Keratinocyte (primary cell): ENCODE results near the gene CDC14A. TPM values are rescaled to one million over a fixed set of nuclear protein-coding genes. Genes with fewer than 3 reads are reported as not detected.
A peak's percentile ranks its signal among the peaks of the same experiment; 100 is the strongest.

ENCODE experiments used
- DNase-seq: peaks from one replicate; pipeline ENCODE4 v3.0.0-alpha.2; 2011; ENCODE audit warnings: low read depth, missing footprints, low spot score
- FAIRE-seq: peaks from 2 replicates; lab custom pipeline; 2011; peaks lifted over from hg19 to GRCh38; lab: Jason Lieb, UNC
- H2AFZ ChIP-seq: 2 replicates; pipeline ENCODE4 v1.6.0; 2012; ENCODE audit warnings: low read length, control low read depth, inconsistent platforms; ENCODE audit not compliant: control insufficient read depth
- H3K27ac ChIP-seq: 2 replicates; pipeline ENCODE4 v1.5.1; 2011; ENCODE audit warnings: low read length; ENCODE audit not compliant: control insufficient read depth, insufficient read depth
- H3K27me3 ChIP-seq: 3 replicates; pipeline ENCODE4 v1.6.0; 2011; ENCODE audit warnings: low read length; ENCODE audit not compliant: control insufficient read depth, insufficient read depth; ENCODE audit errors: extremely low read depth
- H3K36me3 ChIP-seq, 2 experiments: 2 replicates in 1 of 2; 3 replicates in 1 of 2; pipeline ENCODE4 v1.5.1; 2011; ENCODE audit warnings: low read length in 2 of 2, mild to moderate bottlenecking in 1 of 2; ENCODE audit not compliant: control insufficient read depth in 2 of 2, insufficient read depth in 2 of 2; ENCODE audit errors: extremely low read depth in 1 of 2
- H3K4me1 ChIP-seq: 3 replicates; pipeline ENCODE4 v1.5.1; 2011; ENCODE audit warnings: low read length; ENCODE audit not compliant: control insufficient read depth, insufficient read depth; ENCODE audit errors: extremely low read depth
- H3K4me2 ChIP-seq: 3 replicates; pipeline ENCODE4 v1.6.0; 2011; ENCODE audit warnings: low read depth, low read length; ENCODE audit not compliant: control insufficient read depth, insufficient read depth; ENCODE audit errors: extremely low read depth
- H3K4me3 ChIP-seq, 3 experiments: fragments of 200-600 bp in 1 of 3; sonication (generic) in 1 of 3; 2 replicates in 2 of 3; 3 replicates in 1 of 3; pipeline ENCODE4 v1.5.1; 2011 to 2016; ENCODE audit warnings: low read length in 3 of 3, mild to moderate bottlenecking in 3 of 3, control low read depth in 2 of 3, inconsistent platforms in 1 of 3, low read depth in 1 of 3, mixed read lengths in 1 of 3, mixed run types in 1 of 3, moderate library complexity in 1 of 3; ENCODE audit not compliant: control insufficient read depth in 2 of 3, insufficient read depth in 2 of 3; ENCODE audit errors: extremely low read depth in 1 of 3
- H3K79me2 ChIP-seq: 2 replicates; pipeline ENCODE4 v1.6.0; 2012; ENCODE audit warnings: low read length; ENCODE audit not compliant: control insufficient read depth, insufficient read depth
- H3K9ac ChIP-seq: 3 replicates; pipeline ENCODE4 v1.6.0; 2011; ENCODE audit warnings: low read length; ENCODE audit not compliant: control insufficient read depth, insufficient read depth; ENCODE audit errors: extremely low read depth
- H3K9me1 ChIP-seq: 3 replicates; pipeline ENCODE4 v1.6.0; 2011; ENCODE audit warnings: low read length; ENCODE audit not compliant: control insufficient read depth, insufficient read depth; ENCODE audit errors: extremely low read depth
- H3K9me3 ChIP-seq: 2 replicates; pipeline ENCODE4 v1.5.1; 2012; ENCODE audit warnings: low read depth, low read length; ENCODE audit not compliant: control insufficient read depth
- H4K20me1 ChIP-seq: 3 replicates; pipeline ENCODE4 v1.6.0; 2011; ENCODE audit warnings: low read length; ENCODE audit not compliant: control insufficient read depth, insufficient read depth; ENCODE audit errors: extremely low read depth
- CTCF ChIP-seq, 3 experiments: IDR thresholded peaks in 1 of 3; conservative IDR thresholded peaks in 1 of 3; optimal IDR thresholded peaks in 1 of 3; 2 replicates in 2 of 3; 3 replicates in 1 of 3; pipeline versions ENCODE3 to v1.5.1; 2011; ENCODE audit warnings: low read length in 3 of 3, mild to moderate bottlenecking in 3 of 3, moderate library complexity in 2 of 3, control low read depth in 1 of 3, inconsistent platforms in 1 of 3; ENCODE audit not compliant: insufficient read depth in 2 of 3; ENCODE audit errors: extremely low read depth in 1 of 3
- EZH2 ChIP-seq: IDR thresholded peaks from one replicate; pipeline ENCODE4 v1.6.1; 2012; ENCODE audit warnings: inconsistent platforms, mild to moderate bottlenecking, low read length, moderate library complexity
- dilution Hi-C: fragments of 300-500 bp; cut with MboI; formaldehyde crosslinking; loops from one replicate; pipeline ENCODE4 v1.7.0; 2020; ENCODE audit warnings: low sequenced_read_pairs; ENCODE audit not compliant: extremely low pct_ligation_motif_present
- polyA plus RNA-seq, 5 experiments: library from polyadenylated mRNA; depleted of rRNA in 3 of 5; stranded (reverse) in 3 of 5; stranded (forward) in 1 of 5; unstranded in 1 of 5; fragments of >200 nt; gene quantifications; 1 replicate in 1 of 5; 2 replicates in 3 of 5; 3 replicates in 1 of 5; pipeline versions ENCODE4 v1.2.1 to v1.2.3, GENCODE V29; 2011 to 2012; ENCODE audit warnings: missing spikeins in 2 of 5, low read depth in 1 of 5, low replicate concordance in 1 of 5

The CDC14A gene
- polyA plus RNA-seq, 1 donor (not counting 4 experiments of a cell fraction or from before 2014, with no cell fraction given): 2.2 TPM

- Histone ChIP-seq H3K79me2 (peaks cover 4% of the 10 kb centered on the region), H3K9me3 (no peaks in the 10 kb centered on the region), H4K20me1 (no peaks in the 10 kb centered on the region), H2AFZ (no peak overlapping the region), H3K4me3 (no peak overlapping the region), H3K9ac (no peak overlapping the region), H3K27me3 (no peaks in the 10 kb centered on the region), H3K4me1 (peaks cover 21% of the 10 kb centered on the region), H3K9me1 (no peaks in the 10 kb centered on the region), H3K36me3 (no peaks in the 10 kb centered on the region), H3K4me2 (no peak overlapping the region), H3K27ac (no peak overlapping the region)
- DNase-seq (no peak), FAIRE-seq (peak; percentile 46)
- TF ChIP-seq EZH2 (no peak), CTCF (optimal IDR thresholded peaks at IDR 0.05 in 1 of 3, IDR thresholded peaks at IDR 0.05 in 1 of 3, conservative IDR thresholded peaks at IDR 0.05 in 1 of 3; ENCODE audit: extremely low read depth in 1 of 3, insufficient read depth in 2 of 3, low read length in 3 of 3) (no peak)
- dilution Hi-C loops: no loop called here
Measured at GRCh38 chr1:100354971-100355394, 2.7 kb downstream of the CDC14A start.

DNA sequence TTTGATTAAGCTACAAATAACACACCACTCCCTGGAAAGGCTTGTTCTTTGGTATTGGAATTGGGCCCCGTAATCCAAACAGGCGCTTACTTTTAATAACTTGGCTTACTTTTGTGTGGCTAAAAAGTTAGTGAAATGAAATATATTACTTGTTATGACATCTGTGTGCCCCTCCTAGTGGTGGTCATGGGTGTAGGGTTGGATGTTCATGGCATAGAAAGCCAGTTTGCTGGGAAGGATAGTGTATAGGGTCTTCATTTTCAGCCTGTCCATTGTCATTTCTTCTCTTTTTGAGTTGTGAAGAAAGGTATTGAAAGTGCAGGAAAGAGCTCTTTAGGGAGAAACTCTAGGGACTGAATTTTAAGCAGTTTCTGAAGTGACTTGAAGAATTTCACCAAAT, 5.9 kb downstream of the CDC14A start:
- no peak overlapping the region for H3K27ac ChIP-seq
- no peak overlapping the region for H3K4me2 ChIP-seq
- H3K4me3 ChIP-seq: no peak overlapping the region
- no peak overlapping the region for H2AFZ ChIP-seq
- peaks cover 4% of the 10 kb centered on the region for H3K79me2 ChIP-seq
- H3K27me3 ChIP-seq: no peaks in the 10 kb centered on the region
- peak; percentile 24 to 39 (median 25) for TF ChIP-seq CTCF (optimal IDR thresholded peaks at IDR 0.05 in 1 of 3, IDR thresholded peaks at IDR 0.05 in 1 of 3, conservative IDR thresholded peaks at IDR 0.05 in 1 of 3; ENCODE audit: extremely low read depth in 1 of 3, insufficient read depth in 2 of 3, low read length in 3 of 3)
- TF ChIP-seq EZH2: no peak
- no peaks in the 10 kb centered on the region for H4K20me1 ChIP-seq
- no peaks in the 10 kb centered on the region for H3K9me1 ChIP-seq
- H3K36me3 ChIP-seq: no peaks in the 10 kb centered on the region
- FAIRE-seq (no peak), DNase-seq (no peak)
- H3K4me1 ChIP-seq: peaks cover 16% of the 10 kb centered on the region
- no peak overlapping the region for H3K9ac ChIP-seq
- dilution Hi-C loops: no loop called here
- no peaks in the 10 kb centered on the region for H3K9me3 ChIP-seq
